K562 (cell line): ENCODE measurements around the gene SCYL1. TPM values are rescaled to one million over a fixed set of nuclear protein-coding genes. Genes with fewer than 3 reads are reported as not detected.

Source experiments
- ATAC-seq: fragments of 200-7000 bp; cut with Tn5 transposase; 3 replicates; pipeline ENCODE4 v1.9.1; 2020; ENCODE audit warnings: moderate library complexity
- BruUV-seq: library from RNA; stranded (reverse); fragments of 400-500 nt; replicated peaks from 2 replicates; lab custom pipeline; 2021; lab: Mats Ljungman, UMichigan
- CTCF ChIA-PET: fragments of 300-600 bp; formaldehyde crosslinking; extraction: SDS; loops from one replicate; lab custom pipeline; 2021; ENCODE audit warnings: low intra/inter-chr PET ratio; lab: Yijun Ruan, JAX
- POLR2A ChIA-PET: fragments of 300-600, 350-650 bp; sonication (Branson Sonifier 250); formaldehyde crosslinking; extraction: SDS; loops from one replicate; lab custom pipeline; 2021; ENCODE audit warnings: antibody characterized with exemption, inconsistent platforms; lab: Yijun Ruan, JAX
- DNase-seq, 4 experiments: peaks; one replicate each; pipeline versions ENCODE4 v3.0.0 to v3.0.0-alpha.2; 2011 to 2018; ENCODE audit warnings: low spot score in 3 of 4, mixed read lengths in 3 of 4; ENCODE audit errors: extremely low read depth in 1 of 4
- FAIRE-seq: peaks from 2 replicates; lab custom pipeline; 2011; peaks lifted over from hg19 to GRCh38; lab: Jason Lieb, UNC
- H2AFZ ChIP-seq: 2 replicates; pipeline ENCODE4 v1.6.0; 2011; ENCODE audit warnings: low read depth, low read length, control low read depth, inconsistent platforms
- H3K27ac ChIP-seq: fragments of 200-600 bp; 3 replicates; pipeline ENCODE4 v1.8.0; 2011; ENCODE audit warnings: low read depth, mild to moderate bottlenecking, control low read depth, inconsistent platforms, low read length, moderate library complexity, mixed read lengths; ENCODE audit errors: extremely low read depth
- H3K27me3 ChIP-seq, 2 experiments: fragments of 300-600 bp in 1 of 2; 2 replicates in 1 of 2; 3 replicates in 1 of 2; pipeline versions ENCODE4 v1.6.0 to v1.8.0; 2011; ENCODE audit warnings: inconsistent platforms in 2 of 2, low read length in 2 of 2, mild to moderate bottlenecking in 1 of 2, mixed read lengths in 1 of 2, moderate library complexity in 1 of 2; ENCODE audit not compliant: control insufficient read depth in 2 of 2, insufficient read depth in 2 of 2
- H3K36me3 ChIP-seq: fragments of 300-600 bp; 3 replicates; pipeline ENCODE4 v1.8.0; 2011; ENCODE audit warnings: mild to moderate bottlenecking, low read length, inconsistent platforms; ENCODE audit not compliant: control insufficient read depth, insufficient read depth
- H3K4me1 ChIP-seq, 2 experiments: fragments of 200-600 bp in 1 of 2; replicated peaks in 1 of 2; 2 replicates in 1 of 2; 3 replicates in 1 of 2; pipeline versions ENCODE4 v1.5.1 to v1.8.0; 2011; ENCODE audit warnings: inconsistent platforms in 2 of 2, low read length in 2 of 2, mild to moderate bottlenecking in 1 of 2, mixed read lengths in 1 of 2, moderate library complexity in 1 of 2; ENCODE audit not compliant: control insufficient read depth in 2 of 2, insufficient read depth in 2 of 2
- H3K4me2 ChIP-seq: 2 replicates; pipeline ENCODE4 v1.6.1; 2011; ENCODE audit warnings: low read length, control low read depth, inconsistent platforms, mixed read lengths; ENCODE audit not compliant: insufficient read depth
- H3K4me3 ChIP-seq: fragments of 200-600 bp; sonication (generic), shearing (Covaris generic); 2 replicates; pipeline ENCODE4 v1.5.1; 2016; ENCODE audit warnings: control low read depth, inconsistent platforms
- H3K79me2 ChIP-seq: fragments of 200-600 bp; 3 replicates; pipeline ENCODE4 v1.8.0; 2011; ENCODE audit warnings: low read length, inconsistent platforms; ENCODE audit not compliant: control insufficient read depth, insufficient read depth
- H3K9ac ChIP-seq, 2 experiments: 2 replicates each; pipeline versions ENCODE4 v1.6.0 to v1.6.1; 2011; ENCODE audit warnings: low read depth in 2 of 2, low read length in 2 of 2, control low read depth in 1 of 2, inconsistent platforms in 1 of 2, mild to moderate bottlenecking in 1 of 2, mixed read lengths in 1 of 2; ENCODE audit not compliant: insufficient read depth in 1 of 2
- H3K9me1 ChIP-seq: one replicate; pipeline ENCODE4 v1.6.0; 2011; ENCODE audit warnings: inconsistent platforms, mild to moderate bottlenecking, low read length, moderate library complexity; ENCODE audit not compliant: control insufficient read depth, insufficient read depth
- H3K9me3 ChIP-seq: replicated peaks from 2 replicates; pipeline ENCODE4 v1.5.1; 2011; ENCODE audit warnings: low read depth, low read length, inconsistent platforms; ENCODE audit not compliant: control insufficient read depth, insufficient read depth
- H4K20me1 ChIP-seq: replicated peaks from 2 replicates; pipeline ENCODE4 v1.6.1; 2011; ENCODE audit warnings: low read length, inconsistent platforms, mixed read lengths; ENCODE audit not compliant: control insufficient read depth, insufficient read depth
- CREM ChIP-seq: IDR thresholded peaks from 2 replicates; pipeline ENCODE4 v1.6.1; 2014; ENCODE audit warnings: antibody characterized with exemption, low read depth
- ELF4 ChIP-seq: fragments of 450-650 bp; formaldehyde crosslinking; IDR thresholded peaks from 2 replicates; pipeline ENCODE4 v1.4.0; 2022; ENCODE audit warnings: missing genetic modification characterization
- JUN ChIP-seq, 2 experiments: sonication (generic) in 1 of 2; formaldehyde crosslinking in 1 of 2; IDR thresholded peaks; 2 replicates each; pipeline versions ENCODE4 v1.6.1 to v1.8.0; 2012 to 2022; ENCODE audit warnings: borderline replicate concordance in 2 of 2, mild to moderate bottlenecking in 2 of 2, improper control_type of control experiment in 1 of 2, low read depth in 1 of 2, low read length in 1 of 2, missing genetic modification reagents in 1 of 2
- MBD2 ChIP-seq: sonication (generic); IDR thresholded peaks from 2 replicates; pipeline ENCODE4 v1.6.1; 2016; ENCODE audit warnings: low read depth, borderline replicate concordance
- MECOM ChIP-seq: fragments of 250-450 bp; sonication (Bioruptor Pico); IDR thresholded peaks from 2 replicates; pipeline ENCODE4 v1.8.0; 2022; ENCODE audit warnings: inconsistent platforms
- RFX7 ChIP-seq: fragments of 250-450 bp; sonication (Bioruptor Pico); IDR thresholded peaks from 2 replicates; pipeline ENCODE4 v1.5.1; 2021; ENCODE audit warnings: mild to moderate bottlenecking
- ZNF217 ChIP-seq: sonication (generic); formaldehyde crosslinking; IDR thresholded peaks from 2 replicates; pipeline ENCODE4 v1.8.0; 2022; ENCODE audit warnings: mild to moderate bottlenecking, missing genetic modification reagents
- ZNF507 ChIP-seq: conservative IDR thresholded peaks from 2 replicates; pipeline ENCODE4 v1.6.1; 2017; ENCODE audit warnings: missing genetic modification characterization, missing compliant biosample characterization
- ZNF584 ChIP-seq: fragments of 200-800 bp; sonication (Bioruptor generic); IDR thresholded peaks from 2 replicates; pipeline ENCODE4 v1.6.1; 2016; ENCODE audit warnings: low read depth, mild to moderate bottlenecking, missing genetic modification characterization, missing compliant biosample characterization
- ZNF76 ChIP-seq: fragments of 250-450 bp; sonication (Bioruptor Pico); IDR thresholded peaks from 2 replicates; pipeline ENCODE4 v1.4.0; 2020; ENCODE audit warnings: mild to moderate bottlenecking, moderate library complexity, borderline replicate concordance
- WGBS: fragments of 100-300 bp; shearing (Covaris generic); methylation state at CpG from one replicate; pipeline ENCODE4 v1.1.6; 2016; ENCODE audit warnings: low coverage, mixed read lengths; ENCODE audit not compliant: insufficient coverage; ENCODE audit errors: missing lambda C conversion rate; 5-methylcytosine and 5-hydroxymethylcytosine counted together
- in situ Hi-C: fragments of 300-500 bp; cut with MboI; formaldehyde crosslinking; loops from 4 replicates; pipeline ENCODE4 v1.15.0; 2018; ENCODE audit warnings: inconsistent platforms, mixed read lengths
- intact Hi-C: fragments of 100-400 bp; cut with micrococcal nuclease; formaldehyde crosslinking; loops from 2 replicates; pipeline ENCODE4 v1.14.2; 2022
- polyA plus RNA-seq, 8 experiments: library from polyadenylated mRNA; depleted of rRNA in 4 of 8; stranded (reverse) in 5 of 8; unstranded in 3 of 8; fragments of >200 nt; fragmentation: Nextera tagmentation in 2 of 8; fragmentation: Illumina TruSeq in 1 of 8; extraction: Ambion mirVana in 2 of 8; extraction: Trizol in 1 of 8; gene quantifications; 2 replicates each; pipeline versions ENCODE4 v1.2.1 to v1.2.3, GENCODE V29; 2011 to 2014; ENCODE audit warnings: inconsistent platforms in 1 of 8, missing spikeins in 1 of 8
- total RNA-seq, 7 experiments: library from RNA; depleted of rRNA in 6 of 7; stranded (reverse); fragments of >200 nt in 6 of 7; fragmentation: Illumina TruSeq in 2 of 7; extraction: Trizol in 2 of 7; gene quantifications; 2 replicates each; pipeline versions ENCODE4 v1.2.1 to v1.2.3, GENCODE V29; 2011 to 2021; ENCODE audit warnings: low replicate concordance in 1 of 7
- TF ChIP-seq, protein P1 (sequence below): fragments of 250-450 bp; sonication (Bioruptor Pico); IDR thresholded peaks from 2 replicates; pipeline ENCODE4 v1.4.0; 2020; ENCODE audit warnings: mild to moderate bottlenecking

Gene SCYL1
- total and polyA plus RNA-seq, 9 of the 15 experiments (the other 6 are each of a cell fraction or from before 2014, with no cell fraction given) = 1.9 to 145 (median 57.6) TPM

DNA sequence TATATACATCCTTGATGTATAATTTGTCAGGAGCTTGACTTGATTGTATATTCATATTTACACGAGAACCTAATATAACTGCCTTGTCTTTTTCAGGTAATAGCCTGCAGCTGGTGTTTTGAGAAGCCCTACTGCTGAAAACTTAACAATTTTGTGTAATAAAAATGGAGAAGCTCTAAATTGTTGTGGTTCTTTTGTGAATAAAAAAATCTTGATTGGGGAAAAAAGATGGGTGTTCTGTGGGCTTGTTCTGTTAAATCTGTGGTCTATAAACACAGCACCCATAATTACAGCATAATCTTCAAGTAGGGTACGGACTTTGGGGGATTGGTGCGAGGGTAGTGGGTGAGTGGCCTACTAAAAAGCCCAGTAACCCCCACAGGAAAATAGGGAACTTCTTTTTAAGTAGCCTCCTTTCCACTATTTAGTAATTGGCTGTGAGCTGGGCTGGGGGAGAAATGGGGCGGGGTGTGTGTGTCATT lies 18.6 kb upstream of the SCYL1 start:
- BruUV-seq = no TSS peak
- Histone ChIP-seq H3K9me1 (peaks cover 5% of the 10 kb centered on the region), H3K9ac (peak overlapping the region in 1 of 2 experiments; percentile 100; a peak in 2 of 4 replicates), H2AFZ (no peak overlapping the region), H3K4me1 (peaks cover 8% of the 10 kb centered on the region in 2 experiments; a peak in 4 of 5 replicates), H3K79me2 (peaks cover 72% of the 10 kb centered on the region), H3K9me3 (no peaks in the 10 kb centered on the region), H3K27ac (peak overlapping the region; percentile 99), H3K4me2 (peak overlapping the region; percentile 94), H3K4me3 (peak overlapping the region; percentile 84), H3K36me3 (peaks cover 52% of the 10 kb centered on the region), H4K20me1 (peaks cover 47% of the 10 kb centered on the region), H3K27me3 (no peaks in the 10 kb centered on the region)
- FAIRE-seq = no peak
- no peak for ATAC-seq
- intact Hi-C loops (no loop called here), in situ Hi-C loops (loop anchor here (5.0 kb wide), 1 partner anchor 34 kb away; no protein-coding TSS in a partner anchor)
- WGBS = 10% methylated on average over 4 of the region's 4 CpGs
- CTCF ChIA-PET = interaction anchor here (0.7 kb wide), 1 partner anchor 88 kb away, joined by 3 read pairs; no protein-coding TSS in a partner anchor
- no peak for DNase-seq
- POLR2A ChIA-PET = interaction anchor here (0.6 to 27.6 kb wide), 50 partner anchors 7 to 1904 kb away, joined by 3 to 2118 read pairs (median 4); partner anchors contain the start of genes DPF2, FAM89B, FRMD8 and MALAT1
- TF ChIP-seq ZNF217 (CRISPR knock-in tag) (no peak), RFX7 (CRISPR knock-in tag) (peak; percentile 86), MBD2 (no peak), ELF4 (CRISPR knock-in tag) (no peak), ZNF76 (no peak), ZNF584 (CRISPR knock-in tag) (no peak), JUN (IDR thresholded peaks at IDR 0.05; ENCODE audit: borderline replicate concordance, low read depth, low read length) (no peak; the same call in 1 of the 2 replicates), JUN (CRISPR knock-in tag; IDR thresholded peaks at IDR 0.05; ENCODE audit: borderline replicate concordance) (no peak), ZNF507 (tag) (no peak), CREM (no peak), MECOM (CRISPR knock-in tag) (no peak)
- TF ChIP-seq, protein P1, sequence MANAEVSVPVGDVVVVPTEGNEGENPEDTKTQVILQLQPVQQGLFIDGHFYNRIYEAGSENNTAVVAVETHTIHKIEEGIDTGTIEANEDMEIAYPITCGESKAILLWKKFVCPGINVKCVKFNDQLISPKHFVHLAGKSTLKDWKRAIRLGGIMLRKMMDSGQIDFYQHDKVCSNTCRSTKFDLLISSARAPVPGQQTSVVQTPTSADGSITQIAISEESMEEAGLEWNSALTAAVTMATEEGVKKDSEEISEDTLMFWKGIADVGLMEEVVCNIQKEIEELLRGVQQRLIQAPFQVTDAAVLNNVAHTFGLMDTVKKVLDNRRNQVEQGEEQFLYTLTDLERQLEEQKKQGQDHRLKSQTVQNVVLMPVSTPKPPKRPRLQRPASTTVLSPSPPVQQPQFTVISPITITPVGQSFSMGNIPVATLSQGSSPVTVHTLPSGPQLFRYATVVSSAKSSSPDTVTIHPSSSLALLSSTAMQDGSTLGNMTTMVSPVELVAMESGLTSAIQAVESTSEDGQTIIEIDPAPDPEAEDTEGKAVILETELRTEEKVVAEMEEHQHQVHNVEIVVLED = no peak
